Mesendoderm (in vitro differentiated cells): Measurements from ENCODE around the gene GNA14. TPM values are rescaled to one million over a fixed set of nuclear protein-coding genes. Genes with fewer than 3 reads are reported as not detected.

Experiments used
- small RNA-seq: library from polyadenylated mRNA; stranded (forward); fragments of <200 nt; extraction: miRNeasy Mini kit (QIAGEN cat#:217004); gene quantifications from one replicate; pipeline ENCODE3, GENCODE V24; 2013; ENCODE audit not compliant: insufficient read depth

Gene GNA14

Small RNAs within 50 kb of the gene (small RNA-seq; reads per million reads assigned to genes)
- gene RNU6-1303P, result not detected
